Right ventricle myocardium inferior (tissue), 1 donor: Measurements from ENCODE around the gene WFDC13. TPM values are rescaled to one million over a fixed set of nuclear protein-coding genes. Genes with fewer than 3 reads are reported as not detected.
"Not testable (repeated sequence)": the region's sequence is repeated elsewhere in the genome, so short reads cannot be mapped to it uniquely, and the experiment has no call there.

Experiments
- ATAC-seq: fragments of 200-7000 bp; cut with Tn5 transposase; one replicate; pipeline ENCODE4 v1.9.1; 2020; ENCODE audit warnings: mild to moderate bottlenecking, moderate library complexity
- DNase-seq: peaks from one replicate; pipeline ENCODE4 v3.0.0; 2021; ENCODE audit errors: missing footprints
- intact Hi-C: fragments of 100-400 bp; cut with DNase I; formaldehyde crosslinking; loops from one replicate; pipeline ENCODE4 v1.11.0; 2022
- long read RNA-seq: library from polyadenylated mRNA; unstranded; transcript quantifications from one replicate; pipeline ENCODE4 v2.0.0, GENCODE V29; 2021
- total RNA-seq: library from RNA; stranded (reverse); fragmentation: NEBNext Ultra II Directional; extraction: Animal tissue kit (Norgen Biotek cat#: 25700); gene quantifications from one replicate; pipeline ENCODE4 v1.2.1, GENCODE V29; 2021
- donor health status: DM: no; HTN: yes; CAD: no; lungs with severe emphysema.

The WFDC13 gene
- not detected for total RNA-seq
- long read RNA-seq = 0 reads

- intact Hi-C loops = no loop called here
- DNase-seq = no peak
Measured at GRCh38 chr20:45701873-45702272, at the start of gene WFDC13. Gene WFDC13, plus strand, starts transcription at chr20:45702038. Its CDS starts 86 bp downstream, at chr20:45702124.

GRCh38 chr20:45657038-45657437, 44.8 kb upstream of the WFDC13 start:
- DNase-seq, intact Hi-C loops, ATAC-seq: not testable (repeated sequence)

More at GRCh38 chr20:45701873-45702272, at the start of gene WFDC13:
- no peak for ATAC-seq

- ATAC-seq (no peak), DNase-seq (no peak)
- intact Hi-C loops = no loop called here
Measured at GRCh38 chr20:45670139-45670538, 31.7 kb upstream of the WFDC13 start, which contains the start of gene WFDC11. Gene WFDC11, minus strand, starts transcription at chr20:45670239. Its CDS starts 19,639 bp downstream, at chr20:45650600.

- DNase-seq = no peak
- no peak for ATAC-seq
- intact Hi-C loops = no loop called here
Measured at GRCh38 chr20:45672765-45673164, 29.1 kb upstream of the WFDC13 start.

GRCh38 chr20:45679650-45680049, 22.2 kb upstream of the WFDC13 start:
- DNase-seq (no peak), ATAC-seq (no peak)
- intact Hi-C loops = no loop called here

GRCh38 chr20:45685896-45686295, 15.9 kb upstream of the WFDC13 start:
- intact Hi-C loops = no loop called here
- DNase-seq (no peak), ATAC-seq (no peak)

GRCh38 chr20:45693346-45693745, 8.5 kb upstream of the WFDC13 start:
- intact Hi-C loops, DNase-seq, ATAC-seq: not testable (repeated sequence)

- ATAC-seq (no peak), DNase-seq (no peak)
- intact Hi-C loops = no loop called here
Measured at GRCh38 chr20:45695496-45695895, 6.3 kb upstream of the WFDC13 start.

GRCh38 chr20:45701104-45701503, 734 bp upstream of the WFDC13 start:
- intact Hi-C loops = no loop called here
- ATAC-seq (no peak), DNase-seq (no peak)

- no peak for ATAC-seq
- intact Hi-C loops = no loop called here
- DNase-seq = no peak
Measured at GRCh38 chr20:45704969-45705637, 3.3 kb downstream of the WFDC13 start, which contains the start of gene WFDC10B. Gene WFDC10B, minus strand, starts transcription at chr20:45705019. Its CDS starts 19,027 bp downstream, at chr20:45685992.

GRCh38 chr20:45716141-45716688, 14.4 kb downstream of the WFDC13 start:
- intact Hi-C loops, DNase-seq, ATAC-seq: not testable (repeated sequence)

- intact Hi-C loops = no loop called here
- DNase-seq = no peak
- ATAC-seq = no peak
Measured at GRCh38 chr20:45722047-45722446, 20.2 kb downstream of the WFDC13 start, which contains the start of gene SPINT4. Gene SPINT4, plus strand, starts transcription at chr20:45722347. Its CDS starts 21 bp downstream, at chr20:45722368.

GRCh38 chr20:45725134-45725533, 23.3 kb downstream of the WFDC13 start:
- intact Hi-C loops = no loop called here
- DNase-seq (no peak), ATAC-seq (no peak)

- ATAC-seq (no peak), DNase-seq (no peak)
- intact Hi-C loops = no loop called here
Measured at GRCh38 chr20:45727044-45727443, 25.2 kb downstream of the WFDC13 start.

- ATAC-seq (no peak), DNase-seq (no peak)
- intact Hi-C loops = no loop called here
Measured at GRCh38 chr20:45732199-45732598, 30.4 kb downstream of the WFDC13 start.

GRCh38 chr20:45735552-45735951, 33.7 kb downstream of the WFDC13 start:
- intact Hi-C loops = no loop called here
- no peak for DNase-seq
- no peak for ATAC-seq

GRCh38 chr20:45735988-45736387, 34.1 kb downstream of the WFDC13 start:
- intact Hi-C loops = no loop called here
- DNase-seq (no peak), ATAC-seq (no peak)

- intact Hi-C loops = no loop called here
- DNase-seq = no peak
- no peak for ATAC-seq
Measured at GRCh38 chr20:45742596-45742995, 40.8 kb downstream of the WFDC13 start.

GRCh38 chr20:45745015-45745414, 43.2 kb downstream of the WFDC13 start:
- intact Hi-C loops = no loop called here
- ATAC-seq (no peak), DNase-seq (no peak)

- intact Hi-C loops = no loop called here
- no peak for DNase-seq
- no peak for ATAC-seq
Measured at GRCh38 chr20:45751721-45752120, 49.9 kb downstream of the WFDC13 start.
